VCaP (cell line): Measurements from ENCODE around the gene SPC25.
A peak's percentile ranks its signal among the peaks of the same experiment; 100 is the strongest.

Source experiments
- H3K27ac ChIP-seq: fragments of 450-650 bp; 2 replicates; pipeline ENCODE4 v1.5.1; 2017
- TF ChIP-seq, protein P1 (sequence below): fragments of 450-650 bp; conservative IDR thresholded peaks from 2 replicates; pipeline ENCODE4 v1.5.1; 2017; ENCODE audit warnings: mild to moderate bottlenecking, moderate library complexity

SPC25 gene

GRCh38 chr2:168851674-168852320 is 38.4 kb downstream of the SPC25 start:
- no peak overlapping the region for H3K27ac ChIP-seq

DNA sequence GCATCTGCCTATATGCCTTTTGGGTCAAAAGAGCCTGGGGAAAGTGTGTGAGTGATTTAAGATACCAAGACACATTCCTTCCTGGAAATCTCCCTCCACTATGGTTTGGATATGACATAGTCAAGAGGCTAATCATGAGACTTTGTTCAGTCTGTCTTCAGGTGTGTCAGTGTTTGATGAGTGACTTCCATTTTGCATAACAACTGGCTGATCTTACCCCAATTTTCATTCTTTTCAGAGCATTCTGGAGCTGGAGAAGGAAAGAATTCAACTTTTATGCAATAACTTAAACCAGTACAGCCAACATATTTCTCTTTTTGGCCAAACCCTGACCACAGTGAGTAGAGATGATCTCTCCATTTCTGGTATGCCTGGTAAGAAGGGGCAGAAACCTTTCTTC is 39.4 kb downstream of the SPC25 start:
- H3K27ac ChIP-seq, result no peak overlapping the region
- TF ChIP-seq, protein P1, sequence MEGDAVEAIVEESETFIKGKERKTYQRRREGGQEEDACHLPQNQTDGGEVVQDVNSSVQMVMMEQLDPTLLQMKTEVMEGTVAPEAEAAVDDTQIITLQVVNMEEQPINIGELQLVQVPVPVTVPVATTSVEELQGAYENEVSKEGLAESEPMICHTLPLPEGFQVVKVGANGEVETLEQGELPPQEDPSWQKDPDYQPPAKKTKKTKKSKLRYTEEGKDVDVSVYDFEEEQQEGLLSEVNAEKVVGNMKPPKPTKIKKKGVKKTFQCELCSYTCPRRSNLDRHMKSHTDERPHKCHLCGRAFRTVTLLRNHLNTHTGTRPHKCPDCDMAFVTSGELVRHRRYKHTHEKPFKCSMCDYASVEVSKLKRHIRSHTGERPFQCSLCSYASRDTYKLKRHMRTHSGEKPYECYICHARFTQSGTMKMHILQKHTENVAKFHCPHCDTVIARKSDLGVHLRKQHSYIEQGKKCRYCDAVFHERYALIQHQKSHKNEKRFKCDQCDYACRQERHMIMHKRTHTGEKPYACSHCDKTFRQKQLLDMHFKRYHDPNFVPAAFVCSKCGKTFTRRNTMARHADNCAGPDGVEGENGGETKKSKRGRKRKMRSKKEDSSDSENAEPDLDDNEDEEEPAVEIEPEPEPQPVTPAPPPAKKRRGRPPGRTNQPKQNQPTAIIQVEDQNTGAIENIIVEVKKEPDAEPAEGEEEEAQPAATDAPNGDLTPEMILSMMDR, result no peak

More at GRCh38 chr2:168851674-168852320, 38.4 kb downstream of the SPC25 start:
- TF ChIP-seq, protein P1, result no peak

DNA sequence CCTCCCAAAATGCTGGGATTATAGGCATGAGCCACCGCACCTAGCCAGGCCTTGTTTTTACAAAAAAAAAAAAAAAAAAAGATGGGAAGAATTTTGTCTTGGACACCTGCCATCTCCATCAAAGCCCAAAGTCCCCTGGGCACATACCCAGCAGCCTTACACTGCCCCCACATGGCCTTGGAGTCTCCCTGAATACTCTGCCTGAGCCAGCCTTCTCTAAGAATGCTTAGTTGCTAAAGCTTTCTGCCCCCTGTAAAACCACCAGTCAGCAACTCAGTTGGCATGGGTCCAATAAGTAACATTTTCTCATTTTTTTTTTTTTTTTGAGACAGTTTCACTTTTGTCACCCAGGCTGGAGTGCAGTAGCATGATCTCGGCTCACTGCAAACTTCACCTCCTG is 40.6 kb downstream of the SPC25 start:
- TF ChIP-seq, protein P1, result peak; percentile 67
- peak overlapping the region; percentile 70; the same call in 1 of the 2 replicates for H3K27ac ChIP-seq

- TF ChIP-seq, protein P1, result no peak
- peak overlapping the region; percentile 70 for H3K27ac ChIP-seq
Measured at GRCh38 chr2:168848225-168848624, 42.0 kb downstream of the SPC25 start.

DNA sequence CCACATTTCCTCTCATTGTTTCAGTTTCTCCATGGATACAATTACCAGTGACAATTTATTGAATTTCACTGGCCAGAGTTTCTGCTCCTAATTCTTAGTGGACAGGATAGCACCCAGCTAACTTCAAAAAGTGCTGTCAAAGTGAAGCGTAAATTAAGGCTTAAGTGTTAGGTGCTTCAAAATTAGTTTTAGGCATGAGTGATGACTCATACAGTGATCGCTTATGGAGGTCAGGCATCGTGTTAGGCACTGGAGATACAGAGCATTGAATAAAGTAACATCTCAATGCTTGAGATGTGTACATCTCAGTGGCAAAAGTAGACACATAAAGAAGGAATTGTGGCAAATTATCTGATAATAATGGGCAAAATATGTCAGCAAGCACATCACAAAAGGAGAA is 47.0 kb downstream of the SPC25 start:
- no peak overlapping the region for H3K27ac ChIP-seq
- TF ChIP-seq, protein P1, result no peak

GRCh38 chr2:168841445-168841844 is 48.8 kb downstream of the SPC25 start:
- TF ChIP-seq, protein P1, result no peak
- no peak overlapping the region for H3K27ac ChIP-seq

GRCh38 chr2:168835969-168836368 is 54.3 kb downstream of the SPC25 start:
- TF ChIP-seq, protein P1, result no peak

More at GRCh38 chr2:168835969-168836368, 54.3 kb downstream of the SPC25 start:
- H3K27ac ChIP-seq, result no peak overlapping the region
